Stimulated activated CD4-positive, alpha-beta T cell treated with anti-CD3 and anti-CD28 coated beads, Interleukin-1b, Interleukin-23, amount 100 ng/mL, for 4 hours (primary cell): ENCODE results near the gene CDAN1.

Experiments used
- DNase-seq, 2 donors: peaks; one replicate each; pipeline ENCODE4 v3.0.0-alpha.2; 2020; ENCODE audit warnings: low read depth in 2 of 2

CDAN1 gene

GRCh38 chr15:42735382-42736165, 1.4 kb downstream of the CDAN1 start:
- DNase-seq = no peak

- DNase-seq = no peak
Observed at GRCh38 chr15:42734076-42734672, 2.8 kb downstream of the CDAN1 start.

GRCh38 chr15:42733027-42733426, 3.9 kb downstream of the CDAN1 start:
- no peak for DNase-seq

DNA sequence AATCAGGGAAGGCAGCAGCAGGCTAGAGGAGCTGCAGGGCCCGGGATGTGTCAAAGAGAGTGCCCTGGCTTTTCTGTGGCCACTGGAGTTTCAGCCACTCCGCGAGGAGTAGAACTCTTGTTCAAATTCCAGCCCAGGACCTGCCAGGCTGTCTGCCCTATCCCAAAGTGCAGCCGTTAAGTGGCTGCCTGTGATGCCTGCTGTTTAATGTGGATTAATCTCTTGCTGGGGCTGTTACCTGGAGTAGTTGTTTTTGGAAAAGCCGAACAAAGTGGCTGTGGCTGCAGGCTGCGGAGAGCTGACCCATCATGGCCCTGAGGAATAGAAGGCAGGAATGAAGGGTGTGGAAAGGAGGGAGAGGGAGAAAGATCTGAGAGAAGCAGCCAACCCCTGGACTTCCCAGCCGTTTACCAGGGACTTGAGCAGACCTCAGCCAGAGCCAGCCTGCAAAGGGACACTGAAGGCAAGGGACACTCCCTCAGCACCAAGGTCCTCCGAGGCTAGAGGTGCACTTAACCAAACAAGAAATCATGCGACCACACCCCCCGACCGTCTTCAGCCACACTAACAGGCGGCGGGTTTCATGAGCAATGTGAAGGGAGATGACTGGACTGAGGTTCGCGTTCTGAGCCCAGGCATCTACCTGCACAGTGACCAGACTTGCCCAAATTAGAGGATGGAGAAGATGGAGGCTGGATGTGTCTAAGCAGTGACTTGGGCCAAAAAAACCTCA, 4.7 kb downstream of the CDAN1 start:
- DNase-seq = no peak

- no peak for DNase-seq
Observed at GRCh38 chr15:42731461-42731860, 5.5 kb downstream of the CDAN1 start.

DNA sequence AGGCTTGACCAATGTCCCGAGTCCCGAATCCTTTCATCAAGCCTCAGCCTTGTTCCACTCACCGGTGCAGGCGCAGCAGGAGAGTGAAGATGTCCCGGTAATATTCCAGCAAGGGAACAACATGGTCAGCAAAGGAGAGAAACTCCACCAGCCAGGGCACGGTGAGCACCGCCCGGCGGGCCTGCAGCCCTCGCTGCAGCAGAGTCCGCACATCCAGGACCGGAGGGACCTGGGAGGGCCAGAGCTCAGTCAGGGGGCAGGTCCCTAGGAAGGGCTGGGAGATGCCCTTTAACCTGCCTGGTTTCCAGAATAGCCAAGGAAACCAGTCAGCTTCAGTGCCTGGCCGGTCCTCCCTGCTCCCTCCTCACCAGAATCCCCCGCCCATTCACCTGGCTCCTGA, 6.4 kb downstream of the CDAN1 start:
- DNase-seq = no peak

DNA sequence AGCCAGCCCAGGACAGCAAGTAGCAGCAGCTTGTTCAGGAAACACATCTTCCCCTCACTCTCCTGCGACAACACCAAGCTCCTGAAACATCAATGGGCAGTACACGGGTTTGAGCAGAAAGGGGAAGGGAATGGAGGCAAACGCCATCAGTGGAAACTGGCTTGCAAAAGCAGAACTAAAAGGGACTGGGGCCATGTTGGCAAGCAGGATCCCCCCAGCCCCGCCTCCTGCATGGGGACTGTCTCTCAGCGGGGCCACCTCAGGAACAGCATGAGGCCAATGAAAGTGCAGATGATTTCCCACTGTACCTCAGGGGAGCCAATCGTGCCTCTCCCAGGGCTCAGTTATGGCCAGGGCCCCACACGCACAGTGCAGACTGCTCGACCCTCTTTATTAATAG, 6.8 kb downstream of the CDAN1 start:
- no peak for DNase-seq

- no peak for DNase-seq
Observed at GRCh38 chr15:42729409-42729808, 7.5 kb downstream of the CDAN1 start.

DNA sequence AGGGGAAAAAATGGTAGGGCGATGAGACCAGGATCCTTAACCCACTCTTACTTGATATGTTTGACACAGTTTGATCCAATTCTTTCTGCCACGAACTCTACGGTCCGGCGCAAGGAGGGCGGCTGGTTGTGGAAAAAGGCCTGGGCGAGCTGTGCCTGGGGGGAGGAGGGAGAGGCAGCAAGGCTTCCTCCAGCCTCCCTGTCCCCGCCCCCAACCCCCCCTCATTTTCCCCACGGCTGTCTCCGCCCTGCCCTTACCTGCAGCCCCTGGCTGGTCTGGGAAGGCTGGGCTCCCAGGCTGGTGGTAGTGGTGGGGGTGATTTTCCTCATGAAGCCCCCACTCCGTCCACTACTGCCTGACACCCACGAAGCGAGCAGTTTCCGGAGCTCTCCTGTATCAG, 8.0 kb downstream of the CDAN1 start:
- DNase-seq = no peak

DNA sequence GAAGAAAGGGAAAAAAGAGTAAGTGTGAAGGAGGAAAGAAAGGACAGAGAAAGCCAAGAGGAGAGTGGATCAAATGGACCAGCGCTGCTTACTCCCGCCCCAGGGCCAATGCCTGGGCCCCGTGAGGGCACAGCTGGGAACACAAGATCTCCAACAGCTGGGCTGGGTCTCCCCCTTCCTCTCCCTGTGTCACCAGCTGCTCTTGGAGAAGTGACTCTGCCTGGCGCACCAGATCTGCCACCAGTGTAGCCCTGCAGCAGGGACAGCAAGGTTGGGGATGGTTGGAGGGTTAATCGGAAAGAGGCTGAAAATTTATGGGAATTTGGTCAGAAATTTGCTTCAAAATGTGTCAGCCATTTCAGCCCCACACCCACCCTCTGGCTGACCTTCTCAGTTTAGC, 8.4 kb downstream of the CDAN1 start:
- DNase-seq = no peak

DNA sequence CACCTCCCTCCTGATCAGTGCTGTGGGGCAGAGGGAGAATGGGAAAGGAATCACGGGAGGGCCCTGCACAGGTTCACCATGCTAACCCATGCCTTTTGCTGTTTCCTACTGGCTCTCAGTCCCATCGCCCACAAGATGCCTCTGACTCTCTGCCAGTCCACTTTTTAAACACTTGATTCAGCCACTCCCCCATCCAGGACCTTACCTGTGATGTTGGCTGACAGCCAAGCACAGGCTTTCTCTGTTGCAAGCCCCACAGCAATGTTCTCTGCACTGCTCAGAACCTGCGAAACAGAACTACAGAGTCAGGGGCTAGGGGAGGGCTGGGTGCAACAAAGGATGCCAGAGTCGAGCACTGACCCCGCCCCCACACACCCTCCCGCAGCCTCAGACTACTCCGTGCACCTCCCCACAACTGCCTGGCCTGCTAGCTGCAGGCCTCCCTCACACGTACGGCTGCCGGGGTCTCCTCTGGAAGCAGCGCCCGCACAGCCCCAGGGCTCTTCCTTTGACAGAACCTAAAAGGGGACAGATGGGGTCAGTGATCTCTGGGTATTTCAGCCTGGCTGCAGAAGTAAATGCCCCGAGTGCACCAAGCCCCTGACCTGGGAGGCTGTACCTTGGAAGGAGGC, 9.1 kb downstream of the CDAN1 start:
- no peak for DNase-seq

DNA sequence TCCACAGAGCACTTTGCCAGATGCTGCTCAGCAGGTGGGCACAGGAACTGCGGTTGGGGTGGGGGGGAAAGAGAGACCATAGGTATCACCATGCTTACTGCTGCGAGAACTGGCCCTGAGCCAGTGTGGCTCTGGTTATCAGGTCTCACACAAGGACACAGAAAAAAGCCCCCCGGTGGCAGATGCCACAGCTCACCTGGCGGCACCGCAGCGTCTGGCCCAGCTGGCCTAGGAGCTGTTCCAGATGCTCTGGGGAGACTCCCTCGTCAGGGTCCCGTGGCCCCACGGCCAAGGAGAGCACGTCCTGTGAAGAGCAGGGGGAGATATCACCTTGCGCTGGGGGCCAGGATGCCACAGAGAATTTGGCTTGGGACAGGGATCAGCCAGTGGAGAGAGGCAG, 10.8 kb downstream of the CDAN1 start:
- no peak for DNase-seq

DNA sequence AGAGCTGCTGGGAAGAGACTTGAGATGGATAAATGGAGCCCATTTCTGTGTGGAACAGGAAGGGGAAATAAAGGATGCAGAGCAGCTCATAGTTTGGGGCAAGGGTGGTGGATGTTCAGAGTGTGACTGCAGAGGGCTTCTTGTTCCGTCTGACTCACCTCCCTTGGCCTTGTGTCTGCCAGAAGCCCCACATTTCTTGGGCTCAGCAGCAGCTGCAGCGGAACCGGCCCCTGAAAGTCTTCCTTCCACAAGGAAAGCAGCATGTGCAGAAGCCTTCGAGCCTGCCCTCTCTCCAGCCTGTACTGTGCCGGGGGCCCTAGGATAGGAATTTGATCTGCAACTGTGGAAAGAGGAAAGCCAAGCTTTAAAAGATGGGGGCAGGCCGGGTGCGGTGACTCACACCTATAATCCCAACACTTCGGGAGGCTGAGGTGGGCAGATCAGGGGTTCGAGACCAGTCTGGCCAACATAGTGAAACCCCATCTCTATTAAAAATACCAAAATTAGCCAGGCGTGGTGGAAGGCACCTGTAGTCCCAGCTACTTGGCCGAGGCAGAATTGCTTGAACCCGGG, 11.5 kb downstream of the CDAN1 start:
- no peak for DNase-seq

DNA sequence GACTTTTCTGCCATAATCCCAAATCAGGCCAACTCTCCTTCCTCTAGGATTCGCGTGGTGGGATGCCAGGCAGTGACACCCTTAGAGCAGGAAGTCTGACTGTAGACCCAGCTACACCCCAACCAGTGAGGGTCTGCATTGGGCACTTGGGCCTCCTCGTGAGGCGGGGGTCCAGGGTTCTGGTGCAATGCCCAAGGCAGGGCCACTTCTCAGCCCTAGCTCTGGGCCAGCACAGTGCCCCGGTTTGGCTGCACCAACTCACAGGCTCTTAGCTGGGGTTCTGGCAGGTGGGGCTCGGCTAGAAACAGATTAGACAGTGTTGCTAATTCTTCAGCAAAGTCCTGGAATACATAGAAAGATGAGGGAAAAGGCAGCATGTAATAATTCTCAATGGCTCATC, 12.7 kb downstream of the CDAN1 start:
- no peak for DNase-seq

DNA sequence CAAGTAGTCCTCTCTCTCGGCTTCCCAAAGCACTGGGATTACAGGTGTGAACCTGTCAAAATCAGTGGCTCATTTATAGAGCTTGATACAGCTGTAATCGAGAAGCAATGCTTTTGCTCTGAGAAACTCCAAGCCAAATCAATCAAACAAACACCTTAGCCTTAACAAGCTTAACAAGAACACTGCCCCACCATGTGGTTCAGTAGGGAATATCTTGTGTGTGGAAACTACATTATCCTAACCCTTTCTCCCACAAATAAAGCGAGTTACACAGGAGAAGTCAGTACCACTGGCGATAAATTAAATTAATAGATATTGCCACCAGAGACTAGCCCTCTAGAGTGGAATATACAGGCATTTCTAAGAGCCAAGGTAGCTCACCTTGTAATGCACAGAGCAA, 13.9 kb downstream of the CDAN1 start:
- no peak for DNase-seq

GRCh38 chr15:42721916-42722315, 15.0 kb downstream of the CDAN1 start:
- no peak for DNase-seq

- no peak for DNase-seq
Observed at GRCh38 chr15:42721016-42721415, 15.9 kb downstream of the CDAN1 start.

- no peak for DNase-seq
Observed at GRCh38 chr15:42720071-42720470, 16.9 kb downstream of the CDAN1 start.

DNA sequence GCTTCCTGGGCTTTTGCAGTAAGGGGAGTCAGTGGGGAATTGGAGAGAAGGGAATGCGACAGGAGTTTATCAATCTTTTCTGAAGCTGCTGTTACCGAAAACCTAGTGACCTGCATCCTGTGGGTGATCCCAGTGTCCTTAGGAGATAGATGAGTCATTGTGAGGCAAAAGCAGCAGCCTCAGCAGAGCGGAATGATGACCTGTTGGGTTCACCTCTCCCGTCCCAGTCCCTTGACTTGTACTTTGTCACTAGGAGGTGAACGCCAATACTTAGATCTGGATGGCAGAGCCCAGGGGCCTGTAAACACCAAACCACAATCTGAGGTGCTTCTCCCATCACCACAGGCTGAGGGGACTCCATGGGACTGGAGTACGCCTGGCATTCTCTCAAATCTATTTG, 17.9 kb downstream of the CDAN1 start:
- DNase-seq = no peak

DNA sequence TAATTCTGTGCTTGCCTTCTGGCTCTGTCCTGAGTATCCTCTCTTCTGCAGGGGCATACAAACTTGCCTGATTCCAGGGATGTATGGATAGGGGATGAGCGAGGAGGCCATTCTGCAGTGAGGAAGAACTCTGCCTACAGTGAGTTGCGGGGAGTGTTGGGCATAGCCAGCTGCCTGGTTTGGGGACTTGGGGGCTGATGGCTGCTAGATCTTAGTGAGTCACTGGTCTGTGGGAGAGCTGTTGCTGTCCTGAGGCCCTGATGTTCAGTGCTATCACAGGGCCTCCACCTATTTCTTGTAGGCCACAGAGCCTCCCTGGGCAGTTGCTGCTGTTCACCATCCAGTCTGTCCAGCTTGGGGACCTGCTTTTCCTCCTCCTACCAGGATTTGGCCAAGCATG, 20.3 kb downstream of the CDAN1 start:
- DNase-seq = no peak

- no peak for DNase-seq
Observed at GRCh38 chr15:42716125-42716524, 20.8 kb downstream of the CDAN1 start.

DNA sequence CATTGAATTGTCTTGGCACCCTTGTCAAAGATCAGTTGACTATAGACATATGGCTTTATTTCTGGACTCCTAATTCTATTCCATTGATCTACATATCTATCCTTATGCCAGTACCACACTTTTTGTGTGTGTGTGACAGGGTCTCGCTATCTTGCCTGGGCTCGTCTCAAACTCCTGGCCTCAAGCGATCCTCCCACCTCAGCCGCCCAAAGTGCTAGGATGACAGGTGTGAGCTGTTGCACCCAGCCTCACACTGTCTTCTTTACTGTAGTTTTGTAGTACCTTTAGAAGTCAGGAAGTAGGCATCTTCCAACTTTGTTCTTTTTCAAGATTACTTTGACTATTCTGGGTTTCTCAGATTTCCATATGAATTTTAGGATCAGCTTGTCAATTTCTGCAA, 24.3 kb downstream of the CDAN1 start:
- DNase-seq = no peak
